Smooth muscle cell (in vitro differentiated cells): Measurements from ENCODE around the gene ZDHHC9. TPM values are rescaled to one million over a fixed set of nuclear protein-coding genes. Genes with fewer than 3 reads are reported as not detected.

ENCODE experiments used
- DNase-seq: peaks from one replicate; lab custom pipeline; 2025; ENCODE audit not compliant: unreplicated experiment; lab: John Stamatoyannopoulos, UW
- H2AFZ ChIP-seq: fragments of 200-600 bp; sonication (generic); 2 replicates; pipeline ENCODE4 v1.6.0; 2016; ENCODE audit warnings: antibody characterized with exemption, low read depth, mild to moderate bottlenecking
- H3F3A ChIP-seq: fragments of 200-600 bp; sonication (generic); 2 replicates; pipeline ENCODE4 v1.6.0; 2017; ENCODE audit warnings: antibody characterized with exemption, low read depth
- H3K27ac ChIP-seq: fragments of 200-600 bp; sonication (generic); 2 replicates; pipeline ENCODE4 v1.5.1; 2016; ENCODE audit warnings: low read depth, mild to moderate bottlenecking
- H3K27me3 ChIP-seq: fragments of 200-600 bp; sonication (generic); 2 replicates; pipeline ENCODE4 v1.6.1; 2016; ENCODE audit warnings: low read depth, mild to moderate bottlenecking
- H3K36me3 ChIP-seq: fragments of 200-600 bp; sonication (generic); 2 replicates; pipeline ENCODE4 v1.5.1; 2016; ENCODE audit warnings: low read depth
- H3K4me1 ChIP-seq: fragments of 200-600 bp; sonication (generic); 2 replicates; pipeline ENCODE4 v1.5.1; 2016; ENCODE audit warnings: low read depth
- H3K4me2 ChIP-seq: fragments of 200-600 bp; sonication (generic); 2 replicates; pipeline ENCODE4 v1.6.0; 2016; ENCODE audit warnings: mild to moderate bottlenecking
- H3K4me3 ChIP-seq: fragments of 200-600 bp; sonication (generic); 2 replicates; pipeline ENCODE4 v1.5.1; 2016; ENCODE audit warnings: mild to moderate bottlenecking
- H3K79me2 ChIP-seq: fragments of 200-600 bp; sonication (generic); 2 replicates; pipeline ENCODE4 v1.6.0; 2016; ENCODE audit warnings: low read depth, mild to moderate bottlenecking
- H3K9ac ChIP-seq: fragments of 200-600 bp; sonication (generic); 2 replicates; pipeline ENCODE4 v1.6.0; 2016; ENCODE audit warnings: low read depth
- H3K9me3 ChIP-seq: fragments of 200-600 bp; sonication (generic); replicated peaks from 2 replicates; pipeline ENCODE4 v1.5.1; 2016; ENCODE audit warnings: low read depth
- H4K20me1 ChIP-seq: fragments of 200-600 bp; sonication (generic); 2 replicates; pipeline ENCODE4 v1.6.0; 2016; ENCODE audit warnings: low read depth
- CTCF ChIP-seq: fragments of 200-600 bp; sonication (generic); IDR thresholded peaks from 2 replicates; pipeline ENCODE4 v1.5.1; 2017; ENCODE audit warnings: borderline replicate concordance, mild to moderate bottlenecking, antibody characterized with exemption; ENCODE audit not compliant: insufficient read depth, poor library complexity, severe bottlenecking
- WGBS: methylation state at CpG from one replicate; pipeline ENCODE4 v1.1.7; 2016; ENCODE audit warnings: low lambda C conversion rate; 5-methylcytosine and 5-hydroxymethylcytosine counted together
- polyA plus RNA-seq: library from polyadenylated mRNA; unstranded; fragments of >200 nt; fragmentation: Nextera tagmentation; extraction: Ambion mirVana; gene quantifications from 2 replicates; pipeline ENCODE4 v1.2.1, GENCODE V29; 2016
- total RNA-seq: library from RNA; depleted of rRNA; stranded (reverse); fragments of >200 nt; gene quantifications from 2 replicates; pipeline ENCODE4 v1.2.3, GENCODE V29; 2014

Gene ZDHHC9
- total and polyA plus RNA-seq, 2 experiments from 2014 or later = 44.3 to 45.7 TPM

DNA sequence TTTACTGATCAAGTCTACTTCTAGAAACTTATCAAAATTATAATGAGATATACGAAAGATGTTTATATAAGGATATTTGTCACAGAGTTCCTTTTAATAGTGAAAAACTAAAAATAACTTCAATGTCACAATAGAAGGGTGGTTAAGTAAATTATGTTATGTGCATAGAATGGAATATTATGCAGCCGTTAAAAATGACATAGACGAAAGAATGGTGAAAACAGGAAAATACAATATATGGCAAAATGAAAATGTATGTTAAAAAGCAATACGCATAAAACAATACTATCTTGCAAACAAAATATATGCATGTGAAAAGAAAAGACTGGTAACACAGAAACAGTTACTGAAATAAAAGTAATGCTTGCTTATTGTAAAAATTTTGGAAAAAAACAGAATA, 19.1 kb downstream of the ZDHHC9 start:
- Histone ChIP-seq H3K4me2 (no peak overlapping the region), H2AFZ (no peak overlapping the region), H3K9ac (no peak overlapping the region), H3K4me1 (no peaks in the 10 kb centered on the region), H4K20me1 (peaks cover 8% of the 10 kb centered on the region), H3K79me2 (no peaks in the 10 kb centered on the region), H3F3A (no peaks in the 10 kb centered on the region), H3K4me3 (no peak overlapping the region), H3K9me3 (peaks cover 4% of the 10 kb centered on the region), H3K27me3 (no peaks in the 10 kb centered on the region), H3K27ac (no peak overlapping the region), H3K36me3 (peaks cover 4% of the 10 kb centered on the region)
- no peak for TF ChIP-seq CTCF
- DNase-seq = no peak
- WGBS = 88% methylated on average over 4 of the region's 4 CpGs

DNA sequence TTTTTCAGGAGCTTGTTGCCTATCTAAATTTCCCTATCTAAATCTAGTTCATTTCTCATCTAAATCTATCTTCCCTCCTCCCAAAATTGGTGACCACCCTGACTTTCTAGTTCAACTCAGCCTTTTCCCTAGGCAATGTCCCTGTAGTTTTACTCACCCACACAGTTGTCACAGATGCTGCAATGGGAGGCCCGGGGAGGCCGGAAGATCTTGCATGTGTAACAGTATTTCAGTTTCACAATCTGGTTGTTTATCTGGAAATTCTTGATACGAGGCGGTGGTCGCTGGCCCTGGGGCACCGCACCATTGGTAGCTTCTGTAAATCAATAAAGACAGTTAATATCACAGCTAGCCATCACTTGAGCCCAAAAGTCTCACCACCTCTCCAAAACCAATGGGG, 20.2 kb downstream of the ZDHHC9 start:
- no peak overlapping the region for H3K4me2 ChIP-seq
- H3F3A ChIP-seq = no peaks in the 10 kb centered on the region
- H3K79me2 ChIP-seq = no peaks in the 10 kb centered on the region
- H3K4me1 ChIP-seq = no peaks in the 10 kb centered on the region
- H2AFZ ChIP-seq = no peak overlapping the region
- no peak overlapping the region for H3K4me3 ChIP-seq
- 81% methylated on average over 6 of the region's 6 CpGs for WGBS
- TF ChIP-seq CTCF = no peak
- no peak for DNase-seq
- H4K20me1 ChIP-seq = peaks cover 5% of the 10 kb centered on the region
- H3K36me3 ChIP-seq = peaks cover 4% of the 10 kb centered on the region
- no peak overlapping the region for H3K27ac ChIP-seq
- peaks cover 4% of the 10 kb centered on the region for H3K9me3 ChIP-seq
- H3K9ac ChIP-seq = no peak overlapping the region
- H3K27me3 ChIP-seq = no peaks in the 10 kb centered on the region

DNA sequence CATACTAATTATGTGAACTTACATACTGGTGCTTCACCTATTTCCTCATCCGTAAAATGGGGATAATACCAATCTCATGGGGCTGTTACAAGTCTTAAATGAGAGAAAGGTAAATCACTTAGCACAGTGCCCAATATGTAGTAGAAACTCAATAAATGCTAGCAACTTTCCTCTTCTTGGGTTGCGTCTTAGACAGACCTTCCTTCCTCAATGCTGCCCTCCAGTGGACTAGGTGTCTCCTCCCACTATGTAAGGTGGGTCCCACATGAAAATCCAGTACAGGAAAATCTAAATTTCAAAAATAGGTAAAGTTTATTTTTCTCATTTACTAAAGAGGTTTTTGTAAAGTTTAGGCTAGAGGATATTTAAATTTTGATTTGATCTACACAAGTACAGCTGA, 20.6 kb downstream of the ZDHHC9 start:
- Histone ChIP-seq H3F3A (no peaks in the 10 kb centered on the region), H3K79me2 (no peaks in the 10 kb centered on the region), H3K9me3 (peaks cover 4% of the 10 kb centered on the region), H4K20me1 (peaks cover 5% of the 10 kb centered on the region), H3K36me3 (peaks cover 4% of the 10 kb centered on the region), H2AFZ (no peak overlapping the region), H3K27ac (no peak overlapping the region), H3K4me3 (no peak overlapping the region), H3K27me3 (no peaks in the 10 kb centered on the region), H3K4me1 (no peaks in the 10 kb centered on the region), H3K9ac (no peak overlapping the region), H3K4me2 (no peak overlapping the region)
- WGBS = 70% methylated on average over 2 of the region's 2 CpGs
- DNase-seq = no peak
- peak; percentile 40 for TF ChIP-seq CTCF

GRCh38 chrX:129818123-129818522, 25.6 kb downstream of the ZDHHC9 start:
- Histone ChIP-seq H3K9ac (no peak overlapping the region), H2AFZ (no peak overlapping the region), H3K27ac (no peak overlapping the region), H3F3A (no peaks in the 10 kb centered on the region), H3K79me2 (no peaks in the 10 kb centered on the region), H3K4me2 (no peak overlapping the region), H3K4me1 (no peaks in the 10 kb centered on the region), H4K20me1 (peaks cover 5% of the 10 kb centered on the region), H3K9me3 (no peaks in the 10 kb centered on the region), H3K27me3 (no peaks in the 10 kb centered on the region), H3K36me3 (peaks cover 4% of the 10 kb centered on the region), H3K4me3 (no peak overlapping the region)
- WGBS = 74% methylated on average over 2 of the region's 2 CpGs
- no peak for TF ChIP-seq CTCF
- no peak for DNase-seq
